ENCODE data around the gene CORO1C. TPM values are rescaled to one million over a fixed set of nuclear protein-coding genes. Genes with fewer than 3 reads are reported as not detected.

Gene CORO1C
- total RNA-seq, 1 experiment from 2014 or later = 139 TPM

DNA sequence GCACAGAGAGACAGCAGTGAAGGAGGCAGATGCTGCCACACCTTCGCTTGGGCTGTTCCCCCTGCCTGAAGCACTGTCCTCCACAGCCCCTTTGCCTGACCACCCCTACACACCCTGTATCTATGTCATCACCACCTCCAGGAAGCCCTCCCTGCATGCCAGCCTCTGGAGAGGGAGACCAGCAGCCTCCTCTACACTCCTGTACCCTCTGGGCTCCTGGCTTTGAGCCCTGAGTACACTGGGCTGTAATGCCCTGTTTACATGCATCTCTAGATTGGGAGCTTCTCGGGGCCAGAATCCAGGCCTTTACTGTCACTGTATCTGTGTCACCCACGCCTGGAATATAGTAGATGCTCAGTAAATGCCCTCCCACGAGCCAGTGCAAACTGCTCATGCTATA, 127.6 kb downstream of the CORO1C start:
- no peaks in the 10 kb centered on the region for H3K9me2 ChIP-seq (ENCODE audit: insufficient read depth)
- no peaks in the 10 kb centered on the region for H3F3A ChIP-seq (ENCODE audit: insufficient read depth, low read depth)
- no peaks in the 10 kb centered on the region for H4K20me1 ChIP-seq (ENCODE audit: insufficient read depth)
- H3K36me3 ChIP-seq (ENCODE audit: low read depth) = no peaks in the 10 kb centered on the region
- intact Hi-C loops (cut with micrococcal nuclease; ENCODE audit: unreplicated experiment) = no loop called here
- no TSS peak for BruUV-seq (replicated peaks)
- no peak overlapping the region for H2AFZ ChIP-seq
- no peaks in the 10 kb centered on the region for H3K79me2 ChIP-seq (ENCODE audit: low read depth)
- H3K9me3 ChIP-seq (ENCODE audit: insufficient read depth, low read depth) = no peaks in the 10 kb centered on the region
- H3K27me3 ChIP-seq (ENCODE audit: insufficient read depth, low read depth) = no peaks in the 10 kb centered on the region
- ChIA-PET POLR2A (ENCODE audit: unreplicated experiment) (no interaction called here), CTCF (no interaction called here)
- TF ChIP-seq, protein P1, sequence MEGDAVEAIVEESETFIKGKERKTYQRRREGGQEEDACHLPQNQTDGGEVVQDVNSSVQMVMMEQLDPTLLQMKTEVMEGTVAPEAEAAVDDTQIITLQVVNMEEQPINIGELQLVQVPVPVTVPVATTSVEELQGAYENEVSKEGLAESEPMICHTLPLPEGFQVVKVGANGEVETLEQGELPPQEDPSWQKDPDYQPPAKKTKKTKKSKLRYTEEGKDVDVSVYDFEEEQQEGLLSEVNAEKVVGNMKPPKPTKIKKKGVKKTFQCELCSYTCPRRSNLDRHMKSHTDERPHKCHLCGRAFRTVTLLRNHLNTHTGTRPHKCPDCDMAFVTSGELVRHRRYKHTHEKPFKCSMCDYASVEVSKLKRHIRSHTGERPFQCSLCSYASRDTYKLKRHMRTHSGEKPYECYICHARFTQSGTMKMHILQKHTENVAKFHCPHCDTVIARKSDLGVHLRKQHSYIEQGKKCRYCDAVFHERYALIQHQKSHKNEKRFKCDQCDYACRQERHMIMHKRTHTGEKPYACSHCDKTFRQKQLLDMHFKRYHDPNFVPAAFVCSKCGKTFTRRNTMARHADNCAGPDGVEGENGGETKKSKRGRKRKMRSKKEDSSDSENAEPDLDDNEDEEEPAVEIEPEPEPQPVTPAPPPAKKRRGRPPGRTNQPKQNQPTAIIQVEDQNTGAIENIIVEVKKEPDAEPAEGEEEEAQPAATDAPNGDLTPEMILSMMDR (conservative IDR thresholded peaks at IDR 0.05) = no peak
- no peak for TF ChIP-seq EZH2 (IDR thresholded peaks at IDR 0.05; ENCODE audit: low read depth)
- H3K27ac ChIP-seq = no peak overlapping the region
- H3K4me1 ChIP-seq (replicated peaks; ENCODE audit: insufficient read depth) = no peaks in the 10 kb centered on the region
- no peak overlapping the region for H3K4me2 ChIP-seq
- H3K4me3 ChIP-seq = no peak overlapping the region
- no peak for DNase-seq

DNA sequence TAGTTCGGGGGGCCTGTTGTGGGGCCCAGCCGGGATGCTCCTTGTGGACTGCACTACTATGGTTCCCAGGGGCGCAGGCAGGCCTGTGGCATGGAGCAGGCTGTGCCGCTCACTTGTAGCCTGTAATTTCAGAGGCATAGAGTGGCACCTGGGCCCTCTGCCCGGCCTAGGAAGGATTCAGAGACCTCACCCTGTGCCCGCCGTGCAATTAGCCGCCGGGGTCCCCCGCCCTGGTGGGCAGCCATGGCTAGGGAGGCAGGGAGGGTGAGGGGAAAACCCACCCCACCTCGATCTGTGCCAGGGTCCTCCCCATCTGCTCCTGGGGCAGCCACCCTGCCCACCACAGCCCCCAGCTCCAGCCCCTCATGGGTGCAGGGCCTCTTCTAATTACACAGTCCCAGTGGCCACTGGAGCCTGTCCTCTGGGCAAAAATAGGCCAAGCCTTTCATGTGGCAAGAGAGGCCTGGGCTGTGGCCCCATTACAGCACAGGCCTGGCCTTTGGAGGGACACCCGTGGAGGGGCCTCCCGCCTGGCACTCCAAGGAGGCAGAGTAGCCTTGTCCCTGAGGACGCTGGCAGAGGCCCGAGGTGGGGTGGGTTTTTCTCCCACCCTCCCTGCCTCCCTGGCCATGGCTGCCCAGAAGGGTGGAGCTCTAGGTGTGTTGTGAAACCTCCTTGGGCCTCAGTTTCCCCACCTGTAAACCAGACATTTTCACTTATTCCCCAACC, 128.2 kb downstream of the CORO1C start:
- no peak overlapping the region for H3K4me2 ChIP-seq
- CTCF ChIA-PET = no interaction called here
- no peaks in the 10 kb centered on the region for H3K27me3 ChIP-seq (ENCODE audit: insufficient read depth, low read depth)
- H3K36me3 ChIP-seq (ENCODE audit: low read depth) = no peaks in the 10 kb centered on the region
- no peaks in the 10 kb centered on the region for H4K20me1 ChIP-seq (ENCODE audit: insufficient read depth)
- no TSS peak for BruUV-seq (replicated peaks)
- intact Hi-C loops (cut with micrococcal nuclease; ENCODE audit: unreplicated experiment) = no loop called here
- H3F3A ChIP-seq (ENCODE audit: insufficient read depth, low read depth) = no peaks in the 10 kb centered on the region
- H3K4me1 ChIP-seq (replicated peaks; ENCODE audit: insufficient read depth) = no peaks in the 10 kb centered on the region
- H3K9me2 ChIP-seq (ENCODE audit: insufficient read depth) = no peaks in the 10 kb centered on the region
- TF ChIP-seq, protein P1 (conservative IDR thresholded peaks at IDR 0.05) = no peak
- TF ChIP-seq EZH2 (IDR thresholded peaks at IDR 0.05; ENCODE audit: low read depth) = no peak
- no peaks in the 10 kb centered on the region for H3K9me3 ChIP-seq (ENCODE audit: insufficient read depth, low read depth)
- no peaks in the 10 kb centered on the region for H3K79me2 ChIP-seq (ENCODE audit: low read depth)
- no peak for DNase-seq
- no peak overlapping the region for H3K4me3 ChIP-seq
- no peak overlapping the region for H3K27ac ChIP-seq
- POLR2A ChIA-PET (ENCODE audit: unreplicated experiment) = no interaction called here
- H2AFZ ChIP-seq = no peak overlapping the region

DNA sequence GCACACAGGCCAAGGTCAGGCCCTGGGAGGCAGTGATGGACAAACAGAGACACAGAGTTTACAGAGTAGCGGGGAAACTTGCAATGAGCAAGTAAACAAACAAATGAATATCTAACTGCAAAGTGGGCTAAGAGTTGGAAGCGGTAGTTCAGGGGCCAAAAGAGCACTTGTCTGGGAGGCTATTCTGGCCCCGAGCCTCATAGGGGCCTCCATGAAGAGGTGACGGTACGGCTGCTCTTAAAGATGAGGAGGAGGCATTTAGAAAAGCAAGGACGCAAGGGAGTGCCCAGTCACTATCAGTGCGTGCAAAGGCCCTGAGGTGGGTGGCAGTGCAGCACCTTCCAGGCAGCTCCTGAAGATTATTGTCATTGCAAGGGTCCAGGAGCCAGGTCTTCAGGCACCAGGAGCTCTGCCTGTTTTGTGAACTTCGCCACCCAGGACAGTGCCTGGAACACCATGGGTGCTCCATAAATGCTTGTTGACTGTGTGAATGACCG, 129.1 kb downstream of the CORO1C start:
- no peak overlapping the region for H2AFZ ChIP-seq
- no peaks in the 10 kb centered on the region for H3K27me3 ChIP-seq (ENCODE audit: insufficient read depth, low read depth)
- no TSS peak for BruUV-seq (replicated peaks)
- H3F3A ChIP-seq (ENCODE audit: insufficient read depth, low read depth) = no peaks in the 10 kb centered on the region
- H3K27ac ChIP-seq = no peak overlapping the region
- ChIA-PET POLR2A (ENCODE audit: unreplicated experiment) (no interaction called here), CTCF (no interaction called here)
- no peaks in the 10 kb centered on the region for H3K36me3 ChIP-seq (ENCODE audit: low read depth)
- H4K20me1 ChIP-seq (ENCODE audit: insufficient read depth) = no peaks in the 10 kb centered on the region
- H3K79me2 ChIP-seq (ENCODE audit: low read depth) = no peaks in the 10 kb centered on the region
- no peaks in the 10 kb centered on the region for H3K9me3 ChIP-seq (ENCODE audit: insufficient read depth, low read depth)
- no peak for DNase-seq
- H3K4me3 ChIP-seq = no peak overlapping the region
- no peak for TF ChIP-seq EZH2 (IDR thresholded peaks at IDR 0.05; ENCODE audit: low read depth)
- TF ChIP-seq, protein P1 (conservative IDR thresholded peaks at IDR 0.05) = no peak
- no peak overlapping the region for H3K4me2 ChIP-seq
- intact Hi-C loops (cut with micrococcal nuclease; ENCODE audit: unreplicated experiment) = no loop called here
- no peaks in the 10 kb centered on the region for H3K9me2 ChIP-seq (ENCODE audit: insufficient read depth)
- H3K4me1 ChIP-seq (replicated peaks; ENCODE audit: insufficient read depth) = no peaks in the 10 kb centered on the region

Measured in PC-9 (cell line).